HG03457 (cell line): ENCODE results near the gene PDGFD.

Experiments used
- ATAC-seq: cut with Tn5 transposase; IDR thresholded peaks from one replicate; pipeline ENCODE4 v1.9.1; 2021; ENCODE audit warnings: moderate number of reproducible peaks; ENCODE audit not compliant: unreplicated experiment

Gene PDGFD

GRCh38 chr11:103963648-103964047, 200.3 kb downstream of the PDGFD start:
- ATAC-seq = no peak

GRCh38 chr11:103961010-103961409, 202.9 kb downstream of the PDGFD start:
- no peak for ATAC-seq

GRCh38 chr11:103960108-103960507, 203.8 kb downstream of the PDGFD start:
- ATAC-seq = no peak

- ATAC-seq = peak; percentile 99
Measured at GRCh38 chr11:103959279-103959942, 204.5 kb downstream of the PDGFD start.

GRCh38 chr11:103958475-103959215, 205.3 kb downstream of the PDGFD start:
- no peak for ATAC-seq

GRCh38 chr11:103953797-103954486, 210.0 kb downstream of the PDGFD start:
- ATAC-seq = no peak

- ATAC-seq = no peak
Measured at GRCh38 chr11:103949781-103950180, 214.2 kb downstream of the PDGFD start.

- ATAC-seq = no peak
Measured at GRCh38 chr11:103948187-103948763, 215.7 kb downstream of the PDGFD start.

GRCh38 chr11:103947546-103947919, 216.4 kb downstream of the PDGFD start:
- no peak for ATAC-seq

- ATAC-seq = no peak
Measured at GRCh38 chr11:103946793-103947545, 217.0 kb downstream of the PDGFD start.

- no peak for ATAC-seq
Measured at GRCh38 chr11:103944251-103944940, 219.6 kb downstream of the PDGFD start.

- ATAC-seq = no peak
Measured at GRCh38 chr11:103942646-103943045, 221.3 kb downstream of the PDGFD start.

- no peak for ATAC-seq
Measured at GRCh38 chr11:103940551-103940950, 223.4 kb downstream of the PDGFD start.

GRCh38 chr11:103939694-103940093, 224.3 kb downstream of the PDGFD start:
- no peak for ATAC-seq

GRCh38 chr11:103936059-103936458, 227.9 kb downstream of the PDGFD start:
- no peak for ATAC-seq

GRCh38 chr11:103935219-103935618, 228.7 kb downstream of the PDGFD start:
- no peak for ATAC-seq

GRCh38 chr11:103929170-103929903, 234.6 kb downstream of the PDGFD start:
- peak; percentile 93 for ATAC-seq

GRCh38 chr11:103928802-103929161, 235.2 kb downstream of the PDGFD start:
- no peak for ATAC-seq

GRCh38 chr11:103928040-103928801, 235.7 kb downstream of the PDGFD start:
- ATAC-seq = no peak
